Trophoblast cell (in vitro differentiated cells and primary cell): Measurements from ENCODE around the gene TNIK.

Experiments used
- DNase-seq, 2 donors: peaks; one replicate each; pipeline ENCODE4 v3.0.0-alpha.2; 2016
- H2AFZ ChIP-seq: 2 replicates; pipeline ENCODE4 v1.6.1; 2013; ENCODE audit warnings: low read length, moderate library complexity, mild to moderate bottlenecking; ENCODE audit not compliant: insufficient read depth, poor library complexity
- H2AK5ac ChIP-seq: 2 replicates; pipeline ENCODE4 v1.6.1; 2013; ENCODE audit warnings: mild to moderate bottlenecking, low read length
- H2BK120ac ChIP-seq: 2 replicates; pipeline ENCODE4 v1.6.1; 2013; ENCODE audit warnings: low read length, mild to moderate bottlenecking, moderate library complexity; ENCODE audit not compliant: insufficient read depth, poor library complexity
- H2BK12ac ChIP-seq: 2 replicates; pipeline ENCODE4 v1.6.1; 2013; ENCODE audit warnings: mild to moderate bottlenecking, low read length, moderate library complexity
- H2BK5ac ChIP-seq: 2 replicates; pipeline ENCODE4 v1.6.1; 2013; ENCODE audit warnings: low read length, low read depth, moderate library complexity, mild to moderate bottlenecking; ENCODE audit not compliant: poor library complexity
- H3K14ac ChIP-seq: 2 replicates; pipeline ENCODE4 v1.6.1; 2013; ENCODE audit warnings: mild to moderate bottlenecking, low read length
- H3K18ac ChIP-seq: 2 replicates; pipeline ENCODE4 v1.6.1; 2013; ENCODE audit warnings: mild to moderate bottlenecking, low read length
- H3K23ac ChIP-seq: 2 replicates; pipeline ENCODE4 v1.6.1; 2013; ENCODE audit warnings: low read length
- H3K27ac ChIP-seq: 2 replicates; pipeline ENCODE4 v1.5.1; 2013; ENCODE audit warnings: low read depth, mild to moderate bottlenecking, inconsistent platforms, low read length, moderate library complexity
- H3K27me3 ChIP-seq: 2 replicates; pipeline ENCODE4 v1.6.1; 2013; ENCODE audit warnings: inconsistent platforms, mild to moderate bottlenecking, low read length, moderate library complexity; ENCODE audit not compliant: insufficient read depth
- H3K36me3 ChIP-seq, 2 experiments: 1 replicate in 1 of 2; 2 replicates in 1 of 2; pipeline ENCODE4 v1.6.1; 2013; ENCODE audit warnings: low read length in 2 of 2, mild to moderate bottlenecking in 2 of 2, moderate library complexity in 1 of 2; ENCODE audit not compliant: insufficient read depth in 2 of 2, control insufficient read depth in 1 of 2
- H3K4ac ChIP-seq: 2 replicates; pipeline ENCODE4 v1.6.1; 2013; ENCODE audit warnings: low read depth, mild to moderate bottlenecking, low read length, moderate library complexity
- H3K4me1 ChIP-seq, 2 experiments: 1 replicate in 1 of 2; 2 replicates in 1 of 2; pipeline ENCODE4 v1.6.1; 2013; ENCODE audit warnings: low read length in 2 of 2, mild to moderate bottlenecking in 2 of 2, moderate library complexity in 1 of 2; ENCODE audit not compliant: insufficient read depth in 2 of 2, control insufficient read depth in 1 of 2
- H3K4me2 ChIP-seq: 2 replicates; pipeline ENCODE4 v1.6.1; 2013; ENCODE audit warnings: inconsistent platforms, mild to moderate bottlenecking, low read length, moderate library complexity
- H3K4me3 ChIP-seq: 2 replicates; pipeline ENCODE4 v1.5.1; 2013; ENCODE audit warnings: mild to moderate bottlenecking, low read depth, low read length, inconsistent platforms
- H3K79me1 ChIP-seq: one replicate; pipeline ENCODE4 v1.6.1; 2013; ENCODE audit warnings: low read length
- H3K79me2 ChIP-seq: 2 replicates; pipeline ENCODE4 v1.6.1; 2013; ENCODE audit warnings: low read length, mild to moderate bottlenecking; ENCODE audit not compliant: control insufficient read depth, insufficient read depth, poor library complexity
- H3K9ac ChIP-seq: 2 replicates; pipeline ENCODE4 v1.6.1; 2013; ENCODE audit warnings: mild to moderate bottlenecking, low read length
- H3K9me3 ChIP-seq: 2 replicates; pipeline ENCODE4 v1.6.1; 2013; ENCODE audit warnings: low read depth, mild to moderate bottlenecking, control low read depth, inconsistent platforms, low read length; ENCODE audit not compliant: insufficient read depth
- H4K12ac ChIP-seq: 2 replicates; pipeline ENCODE4 v1.6.1; 2013; ENCODE audit warnings: low read depth, mild to moderate bottlenecking, low read length, moderate library complexity
- H4K8ac ChIP-seq: 2 replicates; pipeline ENCODE4 v1.6.1; 2013; ENCODE audit warnings: low read depth, mild to moderate bottlenecking, low read length, moderate library complexity
- H4K91ac ChIP-seq: one replicate; pipeline ENCODE4 v1.6.1; 2013; ENCODE audit warnings: low read depth, mild to moderate bottlenecking, low read length, moderate library complexity
- WGBS: extraction: QIAGEN DNeasy Blood & Tissue Kit; methylation state at CpG from one replicate; pipeline ENCODE4 v1.1.7; 2013; ENCODE audit warnings: missing lambda C conversion rate; ENCODE audit not compliant: insufficient read length, insufficient coverage; ENCODE audit errors: extremely low coverage; 5-methylcytosine and 5-hydroxymethylcytosine counted together

TNIK gene

DNA sequence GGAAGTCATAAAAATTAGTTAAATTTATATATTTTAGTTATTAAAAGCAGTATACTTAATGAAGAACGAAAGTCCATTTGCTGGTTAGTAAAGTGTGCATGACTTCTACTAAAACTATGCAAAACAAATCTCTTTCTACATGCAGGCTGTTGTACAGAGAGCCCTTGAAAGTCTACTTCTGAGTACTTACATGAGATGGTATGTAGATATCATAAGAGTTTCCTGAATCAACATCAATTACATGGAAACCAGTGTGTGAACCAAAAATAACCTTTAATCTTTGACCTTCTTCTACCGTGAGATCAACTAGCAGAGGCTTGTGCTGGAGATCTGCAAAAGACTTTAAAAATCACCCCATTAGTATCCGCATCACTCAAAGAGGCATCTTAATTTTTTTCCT, 391.5 kb downstream of the TNIK start:
- Histone ChIP-seq H2BK12ac (no peak overlapping the region), H3K9me3 (no peaks in the 10 kb centered on the region), H4K91ac (no peak overlapping the region), H3K4me3 (no peak overlapping the region), H3K36me3 (no peaks in the 10 kb centered on the region), H3K4ac (no peak overlapping the region), H3K18ac (no peak overlapping the region), H3K14ac (no peak overlapping the region), H4K12ac (no peak overlapping the region), H3K79me2 (no peaks in the 10 kb centered on the region), H2BK120ac (no peak overlapping the region), H4K8ac (no peak overlapping the region), H3K4me2 (no peak overlapping the region), H2BK5ac (no peak overlapping the region), H3K79me1 (no peaks in the 10 kb centered on the region), H3K4me1 (no peaks in the 10 kb centered on the region), H3K23ac (no peak overlapping the region), H2AK5ac (no peak overlapping the region), H2AFZ (no peak overlapping the region), H3K27ac (no peak overlapping the region), H3K27me3 (no peaks in the 10 kb centered on the region), H3K9ac (no peak overlapping the region)
- DNase-seq: peak in 1 of 2 donors; percentile 49
- WGBS: no CpG with 5 or more reads among the region's 3 CpGs

GRCh38 chr3:171066206-171066605, 394.0 kb downstream of the TNIK start:
- Histone ChIP-seq H2BK120ac (no peak overlapping the region), H3K36me3 (no peaks in the 10 kb centered on the region), H3K9ac (no peak overlapping the region), H3K18ac (no peak overlapping the region), H4K12ac (no peak overlapping the region), H3K14ac (no peak overlapping the region), H2AFZ (no peak overlapping the region), H3K4me3 (no peak overlapping the region), H3K9me3 (no peaks in the 10 kb centered on the region), H4K8ac (no peak overlapping the region), H3K79me2 (no peaks in the 10 kb centered on the region), H3K4ac (no peak overlapping the region), H3K4me1 (no peaks in the 10 kb centered on the region), H2BK5ac (no peak overlapping the region), H4K91ac (no peak overlapping the region), H2BK12ac (no peak overlapping the region), H3K79me1 (no peaks in the 10 kb centered on the region), H3K27ac (no peak overlapping the region), H3K4me2 (no peak overlapping the region), H2AK5ac (no peak overlapping the region), H3K23ac (no peak overlapping the region), H3K27me3 (no peaks in the 10 kb centered on the region)
- no CpG with 5 or more reads among the region's 6 CpGs for WGBS
- DNase-seq: no peak

GRCh38 chr3:171065732-171066131, 394.5 kb downstream of the TNIK start:
- H4K8ac ChIP-seq: no peak overlapping the region
- no peak overlapping the region for H3K4me2 ChIP-seq
- DNase-seq: no peak
- no peak overlapping the region for H3K23ac ChIP-seq
- H3K9me3 ChIP-seq: no peaks in the 10 kb centered on the region
- no peaks in the 10 kb centered on the region for H3K79me2 ChIP-seq
- no peak overlapping the region for H4K91ac ChIP-seq
- H3K79me1 ChIP-seq: no peaks in the 10 kb centered on the region
- H2AK5ac ChIP-seq: no peak overlapping the region
- H3K4me1 ChIP-seq: no peaks in the 10 kb centered on the region
- no peak overlapping the region for H2BK12ac ChIP-seq
- 100% methylated on average over 1 of the region's 1 CpG for WGBS
- no peak overlapping the region for H3K4ac ChIP-seq
- no peak overlapping the region for H2BK120ac ChIP-seq
- H3K14ac ChIP-seq: no peak overlapping the region
- no peaks in the 10 kb centered on the region for H3K27me3 ChIP-seq
- H3K27ac ChIP-seq: no peak overlapping the region
- no peak overlapping the region for H3K4me3 ChIP-seq
- no peak overlapping the region for H3K18ac ChIP-seq
- H4K12ac ChIP-seq: no peak overlapping the region
- no peak overlapping the region for H2BK5ac ChIP-seq
- H3K36me3 ChIP-seq: no peaks in the 10 kb centered on the region
- H3K9ac ChIP-seq: no peak overlapping the region
- no peak overlapping the region for H2AFZ ChIP-seq

DNA sequence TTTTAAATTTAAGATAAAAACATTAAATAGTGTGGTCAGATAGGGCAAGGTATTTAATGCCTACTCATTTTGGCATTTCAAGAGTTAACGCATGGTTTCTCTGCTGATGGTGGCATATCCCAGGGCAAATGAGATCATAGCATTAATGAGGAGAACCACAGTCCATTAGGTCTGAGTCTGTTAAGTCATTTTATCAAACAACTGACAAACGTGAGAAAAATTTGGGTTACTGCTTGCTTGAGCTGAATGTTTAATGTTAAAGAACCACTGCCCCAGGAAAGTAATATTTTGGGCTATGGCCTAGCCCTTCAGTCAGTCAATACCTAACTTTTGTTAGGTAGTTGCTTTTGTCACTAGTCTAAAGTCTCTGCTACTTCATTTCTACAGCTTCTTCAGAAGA, 395.7 kb downstream of the TNIK start:
- H3K79me2 ChIP-seq: no peaks in the 10 kb centered on the region
- no peaks in the 10 kb centered on the region for H3K79me1 ChIP-seq

More for the DNA sequence above, 395.7 kb downstream of the TNIK start:
- Histone ChIP-seq H2BK12ac (no peak overlapping the region), H3K14ac (no peak overlapping the region), H3K4ac (no peak overlapping the region), H3K27ac (no peak overlapping the region), H3K4me3 (no peak overlapping the region), H3K9ac (no peak overlapping the region), H3K9me3 (no peaks in the 10 kb centered on the region), H3K18ac (no peak overlapping the region), H3K4me2 (no peak overlapping the region), H4K12ac (no peak overlapping the region), H2BK5ac (no peak overlapping the region), H3K23ac (no peak overlapping the region), H3K4me1 (no peaks in the 10 kb centered on the region), H2AFZ (no peak overlapping the region), H3K27me3 (no peaks in the 10 kb centered on the region), H2BK120ac (no peak overlapping the region), H2AK5ac (no peak overlapping the region), H4K91ac (no peak overlapping the region), H4K8ac (no peak overlapping the region), H3K36me3 (no peaks in the 10 kb centered on the region)
- no peak for DNase-seq
- WGBS: no CpG with 5 or more reads among the region's 2 CpGs
